Spleen (tissue), 7 donors: ENCODE data around the gene SPEN.

Source experiments
- CTCF ChIP-seq, 11 experiments: fragments of 200-600 bp in 7 of 11; fragments of 450-650 bp in 4 of 11; sonication (generic) in 4 of 11; IDR thresholded peaks in 8 of 11; conservative IDR thresholded peaks in 3 of 11; 1 replicate in 7 of 11; 2 replicates in 4 of 11; pipeline versions ENCODE4 v1.4.0 to v1.8.0; 2016 to 2021; ENCODE audit warnings: antibody characterized with exemption in 11 of 11, inconsistent platforms in 4 of 11, mild to moderate bottlenecking in 1 of 11
- POLR2A ChIP-seq, 3 donors: fragments of 450-650 bp; IDR thresholded peaks; one replicate each; pipeline ENCODE4 v1.5.1; 2017; ENCODE audit warnings: antibody characterized with exemption in 3 of 3, mild to moderate bottlenecking in 1 of 3
- POLR2AphosphoS5 ChIP-seq, 3 donors: sonication (generic); formaldehyde crosslinking; IDR thresholded peaks; one replicate each; pipeline ENCODE4 v1.5.1; 2017; ENCODE audit warnings: antibody characterized with exemption in 3 of 3
- donor health status: DM: no; HTN: no; CAD: no; lungs with moderate emphysema.
- donor health status: DM: no; HTN: no; CAD: no.
- donor health status: DM: no; HTN: no; CAD: no.

GRCh38 chr1:15810073-15810472 is 37.4 kb upstream of the SPEN start:
- no peak for TF ChIP-seq POLR2A (IDR thresholded peaks at IDR 0.05)
- no peak for TF ChIP-seq CTCF (IDR thresholded peaks at IDR 0.05 in 8 of 11, conservative IDR thresholded peaks at IDR 0.05 in 3 of 11)
- TF ChIP-seq POLR2AphosphoS5 (IDR thresholded peaks at IDR 0.05): no peak
